Mammary epithelial cell (primary cell): ENCODE results near the gene TP53RK.

ENCODE experiments used
- CTCF ChIP-seq, 2 donors: IDR thresholded peaks in 1 of 2; conservative IDR thresholded peaks in 1 of 2; 2 replicates each; pipeline ENCODE4 v1.5.1; 2011 to 2012; ENCODE audit warnings: inconsistent platforms in 2 of 2, low read length in 2 of 2, mild to moderate bottlenecking in 2 of 2, control low read depth in 1 of 2, low read depth in 1 of 2; ENCODE audit not compliant: insufficient read depth in 1 of 2; ENCODE audit errors: extremely low read depth in 1 of 2
- EZH2 ChIP-seq: IDR thresholded peaks from 2 replicates; pipeline ENCODE4 v1.6.1; 2012; ENCODE audit warnings: low read length, inconsistent platforms, borderline replicate concordance

- TF ChIP-seq CTCF (conservative IDR thresholded peaks at IDR 0.05 in 1 of 2, IDR thresholded peaks at IDR 0.05 in 1 of 2; ENCODE audit: extremely low read depth in 1 of 2, insufficient read depth in 1 of 2, low read depth in 1 of 2, low read length in 2 of 2) (no peak), EZH2 (no peak)
Measured at GRCh38 chr20:46661659-46662058, 27.6 kb downstream of the TP53RK start.
